Endothelial cell (in vitro differentiated cells): Measurements from ENCODE around the gene CDH8. TPM values are rescaled to one million over a fixed set of nuclear protein-coding genes. Genes with fewer than 3 reads are reported as not detected.

Experiments
- DNase-seq: peaks from one replicate; pipeline ENCODE4 v3.0.0; 2021; ENCODE audit warnings: low spot score
- H3K27ac Mint-ChIP-seq: one replicate; pipeline ENCODE4 v1.8.0; 2021; ENCODE audit warnings: mixed read lengths, inconsistent platforms; ENCODE audit not compliant: unreplicated experiment
- H3K27me3 Mint-ChIP-seq: one replicate; pipeline ENCODE4 v1.8.0; 2021; ENCODE audit warnings: mild to moderate bottlenecking, moderate library complexity, mixed read lengths, inconsistent platforms; ENCODE audit not compliant: unreplicated experiment
- H3K36me3 Mint-ChIP-seq: one replicate; pipeline ENCODE4 v1.8.0; 2021; ENCODE audit warnings: mild to moderate bottlenecking, low read depth, mixed read lengths, inconsistent platforms; ENCODE audit not compliant: unreplicated experiment
- H3K4me1 Mint-ChIP-seq: one replicate; pipeline ENCODE4 v1.8.0; 2021; ENCODE audit warnings: mild to moderate bottlenecking, mixed read lengths, inconsistent platforms; ENCODE audit not compliant: unreplicated experiment
- H3K4me3 Mint-ChIP-seq: one replicate; pipeline ENCODE4 v1.8.0; 2021; ENCODE audit warnings: mild to moderate bottlenecking, mixed read lengths, inconsistent platforms; ENCODE audit not compliant: unreplicated experiment
- H3K9me3 Mint-ChIP-seq: one replicate; pipeline ENCODE4 v1.8.0; 2021; ENCODE audit warnings: mixed read lengths, inconsistent platforms; ENCODE audit not compliant: unreplicated experiment
- long read RNA-seq: library from polyadenylated mRNA; unstranded; transcript quantifications from one replicate; pipeline ENCODE4 v2.0.0, GENCODE V29; 2020; ENCODE audit not compliant: unreplicated experiment
- total RNA-seq: library from RNA; stranded (reverse); fragmentation: NEBNext Ultra II Directional; extraction: Animal tissue kit (Norgen Biotek cat#: 25700); gene quantifications from one replicate; pipeline ENCODE4 v1.2.1, GENCODE V29; 2021; ENCODE audit not compliant: unreplicated experiment
- TF ChIP-seq, protein P1 (sequence below): fragments of 200-600 bp; sonication (generic); IDR thresholded peaks from one replicate; pipeline ENCODE4 v1.5.0; 2021; ENCODE audit warnings: antibody characterized with exemption; ENCODE audit not compliant: unreplicated experiment

Gene CDH8, protein sequence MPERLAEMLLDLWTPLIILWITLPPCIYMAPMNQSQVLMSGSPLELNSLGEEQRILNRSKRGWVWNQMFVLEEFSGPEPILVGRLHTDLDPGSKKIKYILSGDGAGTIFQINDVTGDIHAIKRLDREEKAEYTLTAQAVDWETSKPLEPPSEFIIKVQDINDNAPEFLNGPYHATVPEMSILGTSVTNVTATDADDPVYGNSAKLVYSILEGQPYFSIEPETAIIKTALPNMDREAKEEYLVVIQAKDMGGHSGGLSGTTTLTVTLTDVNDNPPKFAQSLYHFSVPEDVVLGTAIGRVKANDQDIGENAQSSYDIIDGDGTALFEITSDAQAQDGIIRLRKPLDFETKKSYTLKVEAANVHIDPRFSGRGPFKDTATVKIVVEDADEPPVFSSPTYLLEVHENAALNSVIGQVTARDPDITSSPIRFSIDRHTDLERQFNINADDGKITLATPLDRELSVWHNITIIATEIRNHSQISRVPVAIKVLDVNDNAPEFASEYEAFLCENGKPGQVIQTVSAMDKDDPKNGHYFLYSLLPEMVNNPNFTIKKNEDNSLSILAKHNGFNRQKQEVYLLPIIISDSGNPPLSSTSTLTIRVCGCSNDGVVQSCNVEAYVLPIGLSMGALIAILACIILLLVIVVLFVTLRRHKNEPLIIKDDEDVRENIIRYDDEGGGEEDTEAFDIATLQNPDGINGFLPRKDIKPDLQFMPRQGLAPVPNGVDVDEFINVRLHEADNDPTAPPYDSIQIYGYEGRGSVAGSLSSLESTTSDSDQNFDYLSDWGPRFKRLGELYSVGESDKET
- 6.4 TPM for total RNA-seq
- long read RNA-seq, full-length matches to known transcripts, result 2 of 5 reads
- long read RNA-seq, partial matches to known transcripts, result 3 of 5 reads
- long read RNA-seq, other reads (novel, unspliced or antisense), result 0 of 5 reads

DNA sequence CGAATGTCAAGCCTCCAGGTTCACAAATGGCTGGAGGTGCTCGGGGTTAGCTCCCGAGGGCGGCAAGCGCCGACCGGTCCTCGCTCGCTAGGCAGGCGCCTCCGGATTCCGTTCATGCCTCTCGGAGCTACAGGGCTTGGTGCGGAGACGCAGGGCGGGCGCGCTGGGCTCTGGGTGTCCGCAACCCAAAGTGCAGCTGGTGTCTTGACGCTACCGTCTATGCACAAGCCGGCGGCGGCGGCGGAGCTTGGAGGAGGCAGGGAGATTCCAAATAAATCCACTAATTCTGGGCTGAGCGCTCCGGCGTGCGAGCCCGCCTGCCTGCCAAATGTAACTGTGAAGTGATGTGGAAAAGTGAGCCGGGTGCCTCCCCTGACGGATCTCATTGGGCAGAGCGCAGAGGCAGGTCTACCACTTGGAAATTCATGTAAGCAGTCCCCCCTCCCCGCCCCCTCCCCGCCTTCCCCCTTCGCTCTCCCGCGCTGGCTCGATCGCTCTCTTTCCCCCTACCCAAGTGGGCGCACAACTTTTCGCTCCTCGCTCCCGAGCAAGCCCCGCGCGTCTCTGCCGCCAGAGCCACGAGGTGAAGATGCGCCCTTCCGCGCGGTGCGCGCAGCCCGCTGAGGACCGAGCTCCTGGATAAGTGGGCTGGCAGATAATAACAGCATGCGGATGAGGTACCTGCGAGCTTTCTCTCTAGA is at the start of gene CDH8:
CDH8 (minus strand) TSS at position 338 of the 701 bp plus-strand sequence. CDS start 15,035 bp downstream, outside the sequence.
- H3K4me1 Mint-ChIP-seq, result peaks cover 10% of the 10 kb centered on the region
- H3K36me3 Mint-ChIP-seq, result no peaks in the 10 kb centered on the region
- H3K4me3 Mint-ChIP-seq, result peak within 1 kb of the TSS; percentile 84
- no peaks in the 10 kb centered on the region for H3K9me3 Mint-ChIP-seq
- DNase-seq, result peak; percentile 56
- peaks cover 15% of the 10 kb centered on the region for H3K27me3 Mint-ChIP-seq
- no peak within 1 kb of the TSS for H3K27ac Mint-ChIP-seq
- TF ChIP-seq, protein P1, sequence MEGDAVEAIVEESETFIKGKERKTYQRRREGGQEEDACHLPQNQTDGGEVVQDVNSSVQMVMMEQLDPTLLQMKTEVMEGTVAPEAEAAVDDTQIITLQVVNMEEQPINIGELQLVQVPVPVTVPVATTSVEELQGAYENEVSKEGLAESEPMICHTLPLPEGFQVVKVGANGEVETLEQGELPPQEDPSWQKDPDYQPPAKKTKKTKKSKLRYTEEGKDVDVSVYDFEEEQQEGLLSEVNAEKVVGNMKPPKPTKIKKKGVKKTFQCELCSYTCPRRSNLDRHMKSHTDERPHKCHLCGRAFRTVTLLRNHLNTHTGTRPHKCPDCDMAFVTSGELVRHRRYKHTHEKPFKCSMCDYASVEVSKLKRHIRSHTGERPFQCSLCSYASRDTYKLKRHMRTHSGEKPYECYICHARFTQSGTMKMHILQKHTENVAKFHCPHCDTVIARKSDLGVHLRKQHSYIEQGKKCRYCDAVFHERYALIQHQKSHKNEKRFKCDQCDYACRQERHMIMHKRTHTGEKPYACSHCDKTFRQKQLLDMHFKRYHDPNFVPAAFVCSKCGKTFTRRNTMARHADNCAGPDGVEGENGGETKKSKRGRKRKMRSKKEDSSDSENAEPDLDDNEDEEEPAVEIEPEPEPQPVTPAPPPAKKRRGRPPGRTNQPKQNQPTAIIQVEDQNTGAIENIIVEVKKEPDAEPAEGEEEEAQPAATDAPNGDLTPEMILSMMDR, result no peak

GRCh38 chr16:62079236-62079635 is 43.0 kb upstream of the CDH8 start:
- H3K27me3 Mint-ChIP-seq, result no peaks in the 10 kb centered on the region
- H3K36me3 Mint-ChIP-seq, result no peaks in the 10 kb centered on the region
- H3K9me3 Mint-ChIP-seq, result no peaks in the 10 kb centered on the region
- H3K4me3 Mint-ChIP-seq, result no peak overlapping the region
- no peak overlapping the region for H3K27ac Mint-ChIP-seq
- TF ChIP-seq, protein P1, result no peak
- no peak for DNase-seq
- H3K4me1 Mint-ChIP-seq, result no peaks in the 10 kb centered on the region

DNA sequence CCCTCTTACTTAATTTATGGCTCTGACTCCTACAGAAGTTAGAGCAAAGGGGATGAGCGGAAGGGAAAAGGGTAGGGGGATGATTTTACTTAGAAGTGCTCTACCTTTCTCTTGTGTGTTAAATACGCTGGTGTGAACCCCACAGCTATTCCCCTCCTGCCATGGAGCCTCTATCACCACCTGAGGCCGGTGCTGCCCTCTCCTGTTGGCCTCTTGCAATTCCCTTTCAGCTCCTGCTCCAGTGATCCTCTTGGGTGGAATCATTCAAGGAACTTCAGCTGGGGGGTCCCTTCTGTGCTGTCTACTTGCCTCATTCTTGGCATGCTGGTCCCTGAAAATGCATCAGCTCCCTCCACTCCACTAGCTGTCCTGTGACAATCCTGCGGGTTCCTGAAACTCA is 41.8 kb upstream of the CDH8 start:
- Mint-ChIP-seq H3K4me3 (no peak overlapping the region), H3K27me3 (no peaks in the 10 kb centered on the region), H3K4me1 (no peaks in the 10 kb centered on the region), H3K36me3 (no peaks in the 10 kb centered on the region), H3K27ac (no peak overlapping the region), H3K9me3 (no peaks in the 10 kb centered on the region)
- TF ChIP-seq, protein P1, result peak; percentile 30
- DNase-seq, result peak; percentile 54

GRCh38 chr16:62076886-62077285 is 40.6 kb upstream of the CDH8 start:
- Mint-ChIP-seq H3K27ac (no peak overlapping the region), H3K4me1 (no peaks in the 10 kb centered on the region), H3K27me3 (no peaks in the 10 kb centered on the region), H3K36me3 (no peaks in the 10 kb centered on the region), H3K9me3 (no peaks in the 10 kb centered on the region), H3K4me3 (no peak overlapping the region)
- TF ChIP-seq, protein P1, result no peak
- DNase-seq, result no peak
